ENCODE data around the gene RHBDL1. TPM values are rescaled to one million over a fixed set of nuclear protein-coding genes. Genes with fewer than 3 reads are reported as not detected.

Gene RHBDL1
- total and polyA plus RNA-seq, 10 of the 15 experiments (the other 5 are each of a cell fraction or from before 2014, with no cell fraction given): 0.04 to 1.3 (median 0.65) TPM; not detected in 5

DNA sequence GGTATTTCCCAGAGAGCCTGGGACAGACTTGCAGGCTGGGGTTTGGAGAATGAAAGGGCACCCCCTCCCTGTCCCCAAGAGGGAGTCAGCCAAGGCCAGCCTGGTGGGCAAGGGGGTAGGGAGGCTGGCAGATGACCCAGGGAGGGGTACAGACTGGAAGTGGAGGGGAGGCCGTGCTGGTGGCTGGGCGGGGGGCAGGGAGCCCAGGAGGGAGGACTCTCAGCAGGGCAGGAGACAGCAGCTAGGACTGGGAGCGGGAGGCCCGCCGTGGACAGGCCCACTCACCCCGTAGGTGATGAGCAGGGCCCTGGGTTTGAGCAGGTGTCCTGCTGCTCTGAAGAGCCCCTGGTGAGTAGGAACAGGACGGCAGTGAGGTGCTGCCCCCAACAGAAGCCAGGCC is 40.5 kb upstream of the RHBDL1 start:
- ATAC-seq: no peak
- ChIA-PET RAD21 (ENCODE audit: unreplicated experiment) (no interaction called here), POLR2A (no interaction called here), SMC1A (ENCODE audit: uncharacterized antibody, unreplicated experiment) (no interaction called here), CTCF (no interaction called here)
- intact Hi-C loops (cut with micrococcal nuclease; ENCODE audit: unreplicated experiment) (loop anchor here (5.0 kb wide), 2 partner anchors 47 to 108 kb away; partner anchors contain the start of genes CAPN15, JMJD8 and STUB1), in situ Hi-C loops (cut with MboI) (no loop called here)
- 78% methylated on average over 5 of the region's 7 CpGs for WGBS (ENCODE audit: insufficient coverage, insufficient replicate concordance, low lambda C conversion rate, missing lambda C conversion rate)
- Histone ChIP-seq H3K4me3 (peak overlapping the region; percentile 88; the same call in 1 of the 2 replicates), H2AFZ (ENCODE audit: control insufficient read depth, low read depth, low read length) (no peak overlapping the region), H3K9me3 (replicated peaks; ENCODE audit: control insufficient read depth, insufficient read depth, low read length) (no peaks in the 10 kb centered on the region), H3K27ac (ENCODE audit: control insufficient read depth, insufficient read depth) (no peak overlapping the region), H3K4me1 (ENCODE audit: control insufficient read depth, insufficient read depth, low read length) (peaks cover 13% of the 10 kb centered on the region), H3K79me2 (ENCODE audit: control insufficient read depth, insufficient read depth, low read length) (peaks cover 14% of the 10 kb centered on the region), H3K27me3 (replicated peaks in 1 of 2; ENCODE audit: control insufficient read depth in 2 of 2, insufficient read depth in 2 of 2, low read length in 1 of 2) (no peaks in the 10 kb centered on the region), H3K36me3 (ENCODE audit: control insufficient read depth in 2 of 2, insufficient read depth in 2 of 2, low read length in 1 of 2) (peaks cover 0 to 4% of the 10 kb centered on the region in 2 experiments; a peak in 3 of 4 replicates), H3K4me2 (ENCODE audit: control insufficient read depth, insufficient read depth) (peak overlapping the region; percentile 91), H4K20me1 (ENCODE audit: control insufficient read depth, insufficient read depth) (no peaks in the 10 kb centered on the region), H3K9ac (ENCODE audit: control insufficient read depth, insufficient read depth, low read length) (peak overlapping the region; percentile 85)
- FAIRE-seq: no peak
- DNase-seq (ENCODE audit: low read depth, low spot score): no peak
- no TSS peak for BruUV-seq (replicated peaks)
- TF ChIP-seq CEBPB (IDR thresholded peaks at IDR 0.05; ENCODE audit: borderline replicate concordance in 1 of 2, low read depth in 2 of 2, low read length in 2 of 2): no peak
- TF ChIP-seq, protein P1, sequence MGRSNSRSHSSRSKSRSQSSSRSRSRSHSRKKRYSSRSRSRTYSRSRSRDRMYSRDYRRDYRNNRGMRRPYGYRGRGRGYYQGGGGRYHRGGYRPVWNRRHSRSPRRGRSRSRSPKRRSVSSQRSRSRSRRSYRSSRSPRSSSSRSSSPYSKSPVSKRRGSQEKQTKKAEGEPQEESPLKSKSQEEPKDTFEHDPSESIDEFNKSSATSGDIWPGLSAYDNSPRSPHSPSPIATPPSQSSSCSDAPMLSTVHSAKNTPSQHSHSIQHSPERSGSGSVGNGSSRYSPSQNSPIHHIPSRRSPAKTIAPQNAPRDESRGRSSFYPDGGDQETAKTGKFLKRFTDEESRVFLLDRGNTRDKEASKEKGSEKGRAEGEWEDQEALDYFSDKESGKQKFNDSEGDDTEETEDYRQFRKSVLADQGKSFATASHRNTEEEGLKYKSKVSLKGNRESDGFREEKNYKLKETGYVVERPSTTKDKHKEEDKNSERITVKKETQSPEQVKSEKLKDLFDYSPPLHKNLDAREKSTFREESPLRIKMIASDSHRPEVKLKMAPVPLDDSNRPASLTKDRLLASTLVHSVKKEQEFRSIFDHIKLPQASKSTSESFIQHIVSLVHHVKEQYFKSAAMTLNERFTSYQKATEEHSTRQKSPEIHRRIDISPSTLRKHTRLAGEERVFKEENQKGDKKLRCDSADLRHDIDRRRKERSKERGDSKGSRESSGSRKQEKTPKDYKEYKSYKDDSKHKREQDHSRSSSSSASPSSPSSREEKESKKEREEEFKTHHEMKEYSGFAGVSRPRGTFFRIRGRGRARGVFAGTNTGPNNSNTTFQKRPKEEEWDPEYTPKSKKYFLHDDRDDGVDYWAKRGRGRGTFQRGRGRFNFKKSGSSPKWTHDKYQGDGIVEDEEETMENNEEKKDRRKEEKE (IDR thresholded peaks at IDR 0.05): no peak
- TF ChIP-seq ZNF274 (IDR thresholded peaks at IDR 0.05; ENCODE audit: insufficient read depth, insufficient read length): no peak
- TF ChIP-seq RFX5 (IDR thresholded peaks at IDR 0.05; ENCODE audit: low read depth, low read length): no peak
- no peak for TF ChIP-seq RAD21 (IDR thresholded peaks at IDR 0.05; ENCODE audit: insufficient read depth, low read depth, low read length)
- TF ChIP-seq, protein P2, sequence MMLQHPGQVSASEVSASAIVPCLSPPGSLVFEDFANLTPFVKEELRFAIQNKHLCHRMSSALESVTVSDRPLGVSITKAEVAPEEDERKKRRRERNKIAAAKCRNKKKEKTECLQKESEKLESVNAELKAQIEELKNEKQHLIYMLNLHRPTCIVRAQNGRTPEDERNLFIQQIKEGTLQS (IDR thresholded peaks at IDR 0.05; ENCODE audit: borderline replicate concordance, extremely low read depth, low read depth, low read length): no peak
- no peak for TF ChIP-seq HCFC1 (IDR thresholded peaks at IDR 0.05; ENCODE audit: low read length)
- TF ChIP-seq ZNF207 (IDR thresholded peaks at IDR 0.05; ENCODE audit: borderline replicate concordance): no peak
- TF ChIP-seq, protein P3, sequence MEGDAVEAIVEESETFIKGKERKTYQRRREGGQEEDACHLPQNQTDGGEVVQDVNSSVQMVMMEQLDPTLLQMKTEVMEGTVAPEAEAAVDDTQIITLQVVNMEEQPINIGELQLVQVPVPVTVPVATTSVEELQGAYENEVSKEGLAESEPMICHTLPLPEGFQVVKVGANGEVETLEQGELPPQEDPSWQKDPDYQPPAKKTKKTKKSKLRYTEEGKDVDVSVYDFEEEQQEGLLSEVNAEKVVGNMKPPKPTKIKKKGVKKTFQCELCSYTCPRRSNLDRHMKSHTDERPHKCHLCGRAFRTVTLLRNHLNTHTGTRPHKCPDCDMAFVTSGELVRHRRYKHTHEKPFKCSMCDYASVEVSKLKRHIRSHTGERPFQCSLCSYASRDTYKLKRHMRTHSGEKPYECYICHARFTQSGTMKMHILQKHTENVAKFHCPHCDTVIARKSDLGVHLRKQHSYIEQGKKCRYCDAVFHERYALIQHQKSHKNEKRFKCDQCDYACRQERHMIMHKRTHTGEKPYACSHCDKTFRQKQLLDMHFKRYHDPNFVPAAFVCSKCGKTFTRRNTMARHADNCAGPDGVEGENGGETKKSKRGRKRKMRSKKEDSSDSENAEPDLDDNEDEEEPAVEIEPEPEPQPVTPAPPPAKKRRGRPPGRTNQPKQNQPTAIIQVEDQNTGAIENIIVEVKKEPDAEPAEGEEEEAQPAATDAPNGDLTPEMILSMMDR (IDR thresholded peaks at IDR 0.05 in 2 of 3, conservative IDR thresholded peaks at IDR 0.05 in 1 of 3; ENCODE audit: control insufficient read depth in 2 of 3, extremely low read depth in 1 of 3, insufficient read depth in 1 of 3, low read depth in 3 of 3, low read length in 3 of 3): no peak
- TF ChIP-seq BMI1 (IDR thresholded peaks at IDR 0.05; ENCODE audit: borderline replicate concordance): no peak
- TF ChIP-seq, protein P4, sequence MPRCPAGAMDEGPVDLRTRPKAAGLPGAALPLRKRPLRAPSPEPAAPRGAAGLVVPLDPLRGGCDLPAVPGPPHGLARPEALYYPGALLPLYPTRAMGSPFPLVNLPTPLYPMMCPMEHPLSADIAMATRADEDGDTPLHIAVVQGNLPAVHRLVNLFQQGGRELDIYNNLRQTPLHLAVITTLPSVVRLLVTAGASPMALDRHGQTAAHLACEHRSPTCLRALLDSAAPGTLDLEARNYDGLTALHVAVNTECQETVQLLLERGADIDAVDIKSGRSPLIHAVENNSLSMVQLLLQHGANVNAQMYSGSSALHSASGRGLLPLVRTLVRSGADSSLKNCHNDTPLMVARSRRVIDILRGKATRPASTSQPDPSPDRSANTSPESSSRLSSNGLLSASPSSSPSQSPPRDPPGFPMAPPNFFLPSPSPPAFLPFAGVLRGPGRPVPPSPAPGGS (IDR thresholded peaks at IDR 0.05; ENCODE audit: borderline replicate concordance, insufficient read depth, low read depth, low read length, poor library complexity, severe bottlenecking): no peak
- TF ChIP-seq, protein P5, sequence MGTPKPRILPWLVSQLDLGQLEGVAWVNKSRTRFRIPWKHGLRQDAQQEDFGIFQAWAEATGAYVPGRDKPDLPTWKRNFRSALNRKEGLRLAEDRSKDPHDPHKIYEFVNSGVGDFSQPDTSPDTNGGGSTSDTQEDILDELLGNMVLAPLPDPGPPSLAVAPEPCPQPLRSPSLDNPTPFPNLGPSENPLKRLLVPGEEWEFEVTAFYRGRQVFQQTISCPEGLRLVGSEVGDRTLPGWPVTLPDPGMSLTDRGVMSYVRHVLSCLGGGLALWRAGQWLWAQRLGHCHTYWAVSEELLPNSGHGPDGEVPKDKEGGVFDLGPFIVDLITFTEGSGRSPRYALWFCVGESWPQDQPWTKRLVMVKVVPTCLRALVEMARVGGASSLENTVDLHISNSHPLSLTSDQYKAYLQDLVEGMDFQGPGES (IDR thresholded peaks at IDR 0.05): no peak
